ENCODE measurements around the gene NSF.

DNA sequence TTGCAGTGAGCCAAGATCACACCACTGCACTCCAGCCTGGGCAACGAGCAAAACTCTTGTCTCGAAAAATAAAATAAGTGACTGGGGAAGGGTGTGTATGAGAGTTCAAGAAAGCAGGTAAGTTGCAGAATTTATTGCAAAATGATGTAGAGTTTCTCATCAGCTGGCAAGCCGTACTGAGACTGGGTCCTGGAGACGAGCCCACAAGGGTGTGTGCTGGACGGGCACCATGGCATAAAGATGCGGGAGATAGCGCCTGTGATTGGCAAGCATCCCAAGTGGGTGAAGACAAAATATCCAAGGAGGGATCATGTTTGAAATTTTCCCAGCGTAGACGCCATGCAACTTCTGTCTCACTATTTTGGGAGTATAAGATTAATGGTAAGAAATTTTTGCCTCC lies 168.7 kb downstream of the NSF start:
- TF ChIP-seq, protein P1, sequence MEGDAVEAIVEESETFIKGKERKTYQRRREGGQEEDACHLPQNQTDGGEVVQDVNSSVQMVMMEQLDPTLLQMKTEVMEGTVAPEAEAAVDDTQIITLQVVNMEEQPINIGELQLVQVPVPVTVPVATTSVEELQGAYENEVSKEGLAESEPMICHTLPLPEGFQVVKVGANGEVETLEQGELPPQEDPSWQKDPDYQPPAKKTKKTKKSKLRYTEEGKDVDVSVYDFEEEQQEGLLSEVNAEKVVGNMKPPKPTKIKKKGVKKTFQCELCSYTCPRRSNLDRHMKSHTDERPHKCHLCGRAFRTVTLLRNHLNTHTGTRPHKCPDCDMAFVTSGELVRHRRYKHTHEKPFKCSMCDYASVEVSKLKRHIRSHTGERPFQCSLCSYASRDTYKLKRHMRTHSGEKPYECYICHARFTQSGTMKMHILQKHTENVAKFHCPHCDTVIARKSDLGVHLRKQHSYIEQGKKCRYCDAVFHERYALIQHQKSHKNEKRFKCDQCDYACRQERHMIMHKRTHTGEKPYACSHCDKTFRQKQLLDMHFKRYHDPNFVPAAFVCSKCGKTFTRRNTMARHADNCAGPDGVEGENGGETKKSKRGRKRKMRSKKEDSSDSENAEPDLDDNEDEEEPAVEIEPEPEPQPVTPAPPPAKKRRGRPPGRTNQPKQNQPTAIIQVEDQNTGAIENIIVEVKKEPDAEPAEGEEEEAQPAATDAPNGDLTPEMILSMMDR (IDR thresholded peaks at IDR 0.05; ENCODE audit: low read depth, low read length, poor library complexity, severe bottlenecking) = no peak
- no peak for TF ChIP-seq EZH2phosphoT487 (IDR thresholded peaks at IDR 0.05; ENCODE audit: borderline replicate concordance, low read length)
